ENCODE measurements around the gene RHCE.
"Not testable (repeated sequence)": the region's sequence is repeated elsewhere in the genome, so short reads cannot be mapped to it uniquely, and the experiment has no call there.

Gene RHCE

DNA sequence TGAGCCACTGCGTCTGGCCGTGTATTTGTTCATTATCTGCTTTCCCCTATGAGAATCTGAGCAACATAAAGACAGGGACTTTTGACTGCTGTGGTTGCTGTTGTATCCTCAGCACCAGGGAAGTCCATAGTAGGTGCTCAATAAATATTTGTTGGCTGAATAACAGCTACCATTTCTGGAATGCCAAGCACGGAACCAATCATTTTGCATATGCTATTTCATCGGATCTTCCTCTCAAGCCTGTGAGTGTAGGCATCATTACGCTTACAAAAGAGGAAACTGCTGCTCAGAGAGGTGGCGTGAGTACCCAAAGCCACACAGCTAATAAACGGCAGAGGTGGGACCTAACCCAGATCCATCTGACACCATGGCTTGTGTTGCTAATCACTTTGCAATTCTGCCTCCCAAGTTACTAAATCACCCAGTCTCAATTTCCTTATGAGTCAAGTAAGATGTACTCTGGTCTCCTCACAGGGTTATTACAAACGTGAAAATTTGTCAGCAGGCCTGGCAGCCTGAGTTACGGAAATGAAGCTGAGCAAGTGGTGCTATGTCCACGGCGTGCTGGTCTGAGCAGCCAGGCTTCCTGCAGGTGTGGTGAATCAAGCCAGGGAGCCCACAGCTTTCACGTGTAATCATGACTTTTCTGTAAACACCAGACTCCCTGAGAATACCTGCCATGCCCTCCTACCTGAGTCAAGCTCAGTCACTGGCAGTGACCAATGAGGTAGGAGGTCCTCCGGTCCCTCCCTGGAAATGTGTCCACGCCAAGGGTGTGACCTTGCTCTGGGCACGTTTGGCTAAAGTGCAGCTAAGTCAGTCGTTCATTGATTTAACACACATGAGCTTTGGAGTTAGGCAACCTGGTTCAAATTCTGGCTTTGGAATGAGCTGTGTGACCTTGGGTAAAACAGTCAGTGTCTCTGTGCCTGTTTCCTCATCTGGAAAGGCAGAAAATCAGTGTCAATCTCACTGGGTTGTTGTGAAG lies 4.8 kb upstream of the RHCE start:
- DNase-seq (ENCODE audit: low read depth, low spot score), result no peak

DNA sequence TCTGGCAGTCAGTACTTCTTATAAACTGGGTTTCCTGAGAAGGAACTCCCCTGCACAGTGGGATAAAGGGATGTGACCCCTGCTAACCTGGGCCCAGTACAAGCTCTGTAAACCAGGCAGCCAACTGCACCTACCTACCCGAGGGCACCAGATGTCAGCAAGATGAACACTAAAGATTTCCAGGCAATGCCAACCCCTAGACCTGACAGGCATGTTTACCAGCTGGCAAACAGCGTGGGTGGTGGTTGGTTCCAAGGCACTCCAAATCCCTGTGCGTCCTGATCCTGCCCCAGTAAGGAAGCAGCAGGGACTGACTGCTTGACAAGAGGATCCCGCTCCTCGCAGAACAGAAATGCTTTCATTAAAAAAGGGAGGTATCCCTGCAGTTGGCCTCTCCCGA lies 2.6 kb upstream of the RHCE start:
- not testable (repeated sequence) for H3K9ac ChIP-seq (ENCODE audit: insufficient read length, low read depth); H3K9me3 ChIP-seq (ENCODE audit: insufficient read depth, low read length); H3K4me3 ChIP-seq (ENCODE audit: insufficient read length, low read depth); H3K36me3 ChIP-seq (ENCODE audit: insufficient read depth, insufficient read length, low read length); H3K27me3 ChIP-seq (ENCODE audit: insufficient read depth, insufficient read length); DNase-seq (ENCODE audit: low read depth, low spot score); H3K4me1 ChIP-seq (ENCODE audit: insufficient read depth, insufficient read length)

More for the DNA sequence above, 4.8 kb upstream of the RHCE start:
- Histone ChIP-seq H3K27me3 (ENCODE audit: insufficient read depth, insufficient read length) (peaks cover 11% of the 10 kb centered on the region), H3K9ac (ENCODE audit: insufficient read length, low read depth) (no peak overlapping the region), H3K9me3 (ENCODE audit: insufficient read depth, low read length) (no peaks in the 10 kb centered on the region), H3K4me1 (ENCODE audit: insufficient read depth, insufficient read length) (no peaks in the 10 kb centered on the region), H3K36me3 (ENCODE audit: insufficient read depth, insufficient read length, low read length) (no peaks in the 10 kb centered on the region), H3K4me3 (ENCODE audit: insufficient read length, low read depth) (no peak overlapping the region)
- TF ChIP-seq ZNF274 (IDR thresholded peaks at IDR 0.05; ENCODE audit: low read depth, low read length) (no peak), YY1 (IDR thresholded peaks at IDR 0.05; ENCODE audit: insufficient read depth, insufficient read length) (no peak)

DNA sequence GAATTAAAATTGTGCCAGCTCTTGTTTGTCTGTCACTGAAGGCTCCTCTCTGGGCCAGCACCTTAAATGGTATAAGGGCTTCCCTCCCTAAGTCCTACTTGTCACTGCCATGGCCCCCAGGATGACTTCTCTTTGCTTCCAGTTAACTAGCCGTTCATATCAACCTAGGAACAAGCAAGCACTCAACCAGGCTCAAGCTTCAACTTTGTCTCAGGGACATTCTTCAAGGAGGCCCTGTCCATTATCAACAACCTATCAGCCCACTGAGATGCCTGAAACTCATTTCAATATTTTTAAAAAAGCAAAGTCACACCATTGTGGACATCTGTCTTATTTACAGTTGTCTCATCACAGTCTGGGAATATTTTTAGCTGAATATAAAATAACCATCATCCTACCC lies 1.3 kb downstream of the RHCE start:
- not testable (repeated sequence) for H3K36me3 ChIP-seq (ENCODE audit: insufficient read depth, insufficient read length, low read length); DNase-seq (ENCODE audit: low read depth, low spot score); H3K9ac ChIP-seq (ENCODE audit: insufficient read length, low read depth); H3K4me3 ChIP-seq (ENCODE audit: insufficient read length, low read depth); H3K27me3 ChIP-seq (ENCODE audit: insufficient read depth, insufficient read length); H3K9me3 ChIP-seq (ENCODE audit: insufficient read depth, low read length); H3K4me1 ChIP-seq (ENCODE audit: insufficient read depth, insufficient read length)

DNA sequence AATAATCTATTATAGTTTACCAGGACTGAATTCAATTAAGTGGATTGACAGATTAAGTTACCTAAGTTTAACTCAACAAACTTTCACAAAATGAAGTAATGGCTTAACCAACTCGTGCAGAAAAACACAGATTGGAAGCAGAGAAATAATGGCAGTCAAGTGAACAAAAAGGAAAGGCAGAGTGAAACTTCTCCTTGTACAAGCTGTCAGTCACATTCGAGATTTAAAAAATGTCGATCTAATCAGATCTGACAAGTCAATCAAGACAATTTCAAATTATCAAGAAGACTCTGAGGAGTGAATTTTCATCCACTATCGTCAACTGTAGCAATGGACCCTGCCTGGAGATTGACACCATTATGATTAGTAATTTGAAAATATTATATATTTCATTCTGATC lies 3.3 kb downstream of the RHCE start:
- DNase-seq (ENCODE audit: low read depth, low spot score); H3K36me3 ChIP-seq (ENCODE audit: insufficient read depth, insufficient read length, low read length): not testable (repeated sequence)

DNA sequence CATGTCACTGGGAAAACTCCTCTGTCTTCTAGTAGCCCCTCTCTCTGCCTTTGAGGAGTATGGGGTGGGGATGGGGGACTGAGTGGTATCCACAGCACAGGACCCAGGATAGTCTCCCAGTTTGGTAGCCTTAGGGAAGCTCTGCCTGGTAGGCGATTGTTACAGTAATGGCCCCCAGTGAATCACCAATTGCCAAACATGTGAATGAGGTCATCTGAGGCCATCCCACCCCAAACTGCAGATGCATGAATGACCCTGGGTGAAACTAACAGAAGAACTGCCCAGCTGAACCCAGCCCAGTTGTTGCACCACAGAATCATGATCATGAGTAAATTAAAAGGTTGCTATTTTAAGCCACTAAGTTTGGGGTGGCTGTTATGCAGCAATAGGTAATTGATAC lies 6.0 kb downstream of the RHCE start:
- H3K4me3 ChIP-seq (ENCODE audit: insufficient read length, low read depth); DNase-seq (ENCODE audit: low read depth, low spot score); H3K4me1 ChIP-seq (ENCODE audit: insufficient read depth, insufficient read length); H3K9ac ChIP-seq (ENCODE audit: insufficient read length, low read depth); H3K36me3 ChIP-seq (ENCODE audit: insufficient read depth, insufficient read length, low read length); H3K9me3 ChIP-seq (ENCODE audit: insufficient read depth, low read length); H3K27me3 ChIP-seq (ENCODE audit: insufficient read depth, insufficient read length): not testable (repeated sequence)

More for the DNA sequence above, 3.3 kb downstream of the RHCE start:
- not testable (repeated sequence) for H3K27me3 ChIP-seq (ENCODE audit: insufficient read depth, insufficient read length); H3K4me1 ChIP-seq (ENCODE audit: insufficient read depth, insufficient read length); H3K4me3 ChIP-seq (ENCODE audit: insufficient read length, low read depth); H3K9me3 ChIP-seq (ENCODE audit: insufficient read depth, low read length); H3K9ac ChIP-seq (ENCODE audit: insufficient read length, low read depth)

DNA sequence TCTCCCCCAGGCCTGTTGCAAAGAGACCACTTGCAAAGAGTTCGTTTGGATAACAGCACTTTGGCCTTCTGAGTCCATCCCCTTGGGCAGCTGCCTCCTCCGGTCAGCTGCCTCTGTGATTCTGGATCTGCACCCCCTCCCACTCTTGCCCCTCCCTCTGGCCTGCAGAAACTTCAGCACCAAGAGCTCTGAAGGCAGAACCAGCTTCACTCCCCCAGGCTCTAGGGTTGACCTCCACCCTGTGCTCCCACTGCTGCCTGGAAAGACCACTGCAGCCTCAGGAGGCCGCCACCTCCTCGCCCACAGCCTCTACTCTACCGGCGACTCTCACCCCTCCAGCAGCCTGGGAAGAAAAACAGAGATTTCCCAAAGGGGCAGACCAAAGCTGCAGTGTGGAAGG lies 6.5 kb downstream of the RHCE start:
- not testable (repeated sequence) for H3K9ac ChIP-seq (ENCODE audit: insufficient read length, low read depth); H3K4me3 ChIP-seq (ENCODE audit: insufficient read length, low read depth); H3K27me3 ChIP-seq (ENCODE audit: insufficient read depth, insufficient read length); H3K4me1 ChIP-seq (ENCODE audit: insufficient read depth, insufficient read length); H3K36me3 ChIP-seq (ENCODE audit: insufficient read depth, insufficient read length, low read length); DNase-seq (ENCODE audit: low read depth, low spot score); H3K9me3 ChIP-seq (ENCODE audit: insufficient read depth, low read length)

DNA sequence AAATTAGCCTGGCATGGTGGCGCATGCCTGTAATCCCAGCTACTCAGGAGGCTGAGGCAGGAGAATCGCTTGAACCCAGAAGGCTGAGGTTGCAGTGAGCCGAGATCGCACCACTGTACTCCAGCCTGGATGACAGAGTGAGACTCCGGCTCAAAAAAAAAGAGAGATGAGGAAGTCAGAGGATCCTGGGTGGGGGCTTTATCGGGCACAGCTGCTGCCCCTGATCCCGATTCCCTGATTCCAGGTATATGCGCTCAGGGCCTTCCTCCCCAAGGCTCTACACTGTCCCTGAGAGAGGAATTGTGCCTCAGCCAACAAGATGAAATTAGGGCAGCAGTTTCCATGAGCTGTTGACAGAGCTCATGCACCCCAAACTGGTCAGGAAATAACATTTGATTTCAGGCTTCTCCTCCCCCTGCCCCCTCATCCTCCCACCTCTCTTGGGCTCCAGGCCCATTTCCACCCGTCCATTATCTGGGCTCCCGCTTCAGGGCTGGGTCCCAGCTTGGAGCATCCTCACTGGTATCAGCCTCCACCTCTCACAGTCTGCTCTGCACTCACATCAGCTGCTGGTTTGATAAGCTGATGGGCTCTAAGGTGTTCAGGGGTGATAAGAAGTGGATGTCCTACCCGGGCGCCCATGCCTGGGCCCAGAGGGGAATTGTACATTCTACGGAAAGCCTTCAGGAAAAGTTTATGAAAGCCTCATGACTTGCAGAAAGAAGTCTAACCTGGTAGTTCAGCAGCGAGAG lies 7.6 kb downstream of the RHCE start:
- not testable (repeated sequence) for DNase-seq (ENCODE audit: low read depth, low spot score); H3K4me1 ChIP-seq (ENCODE audit: insufficient read depth, insufficient read length); H3K27me3 ChIP-seq (ENCODE audit: insufficient read depth, insufficient read length); H3K9ac ChIP-seq (ENCODE audit: insufficient read length, low read depth); H3K9me3 ChIP-seq (ENCODE audit: insufficient read depth, low read length); H3K4me3 ChIP-seq (ENCODE audit: insufficient read length, low read depth); H3K36me3 ChIP-seq (ENCODE audit: insufficient read depth, insufficient read length, low read length)

DNA sequence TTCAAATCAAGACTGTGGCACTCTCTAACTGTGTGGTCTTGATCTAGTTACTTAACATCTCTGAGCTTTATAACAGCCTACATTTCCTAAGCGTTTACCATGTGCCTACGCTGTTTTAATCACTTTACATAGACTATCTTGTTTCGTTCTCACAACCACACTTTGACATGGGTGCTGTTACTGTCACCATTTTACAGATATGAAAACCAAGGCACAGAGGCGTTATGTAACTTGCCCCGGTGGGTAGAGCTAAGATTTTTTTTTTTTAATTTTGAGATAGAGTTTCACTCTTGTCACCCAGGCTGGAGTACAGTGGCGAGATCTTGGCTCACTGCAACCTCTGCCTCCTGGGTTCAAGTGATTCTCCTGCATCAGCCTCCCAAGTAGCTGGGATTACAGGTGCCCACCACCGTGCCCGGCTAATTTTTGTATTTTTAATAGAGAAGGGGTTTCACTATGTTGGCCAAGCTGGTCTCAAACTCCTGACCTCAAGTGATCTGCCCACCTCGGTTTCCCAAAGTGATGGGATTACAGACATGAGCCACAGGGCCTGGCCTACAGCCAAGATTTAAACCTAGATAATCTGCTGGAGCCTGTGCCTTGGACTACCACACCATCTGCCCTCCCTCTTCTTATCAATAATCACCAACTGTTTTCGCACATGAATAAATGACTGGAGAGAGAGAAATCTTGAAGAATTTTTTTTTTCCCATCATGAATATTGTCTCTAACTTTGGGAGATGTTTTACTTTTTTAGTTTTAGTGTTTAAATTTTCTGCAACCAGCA lies 10.8 kb downstream of the RHCE start:
- H3K4me3 ChIP-seq (ENCODE audit: insufficient read length, low read depth); H3K4me1 ChIP-seq (ENCODE audit: insufficient read depth, insufficient read length); DNase-seq (ENCODE audit: low read depth, low spot score); H3K9me3 ChIP-seq (ENCODE audit: insufficient read depth, low read length); H3K9ac ChIP-seq (ENCODE audit: insufficient read length, low read depth); H3K27me3 ChIP-seq (ENCODE audit: insufficient read depth, insufficient read length); H3K36me3 ChIP-seq (ENCODE audit: insufficient read depth, insufficient read length, low read length): not testable (repeated sequence)

DNA sequence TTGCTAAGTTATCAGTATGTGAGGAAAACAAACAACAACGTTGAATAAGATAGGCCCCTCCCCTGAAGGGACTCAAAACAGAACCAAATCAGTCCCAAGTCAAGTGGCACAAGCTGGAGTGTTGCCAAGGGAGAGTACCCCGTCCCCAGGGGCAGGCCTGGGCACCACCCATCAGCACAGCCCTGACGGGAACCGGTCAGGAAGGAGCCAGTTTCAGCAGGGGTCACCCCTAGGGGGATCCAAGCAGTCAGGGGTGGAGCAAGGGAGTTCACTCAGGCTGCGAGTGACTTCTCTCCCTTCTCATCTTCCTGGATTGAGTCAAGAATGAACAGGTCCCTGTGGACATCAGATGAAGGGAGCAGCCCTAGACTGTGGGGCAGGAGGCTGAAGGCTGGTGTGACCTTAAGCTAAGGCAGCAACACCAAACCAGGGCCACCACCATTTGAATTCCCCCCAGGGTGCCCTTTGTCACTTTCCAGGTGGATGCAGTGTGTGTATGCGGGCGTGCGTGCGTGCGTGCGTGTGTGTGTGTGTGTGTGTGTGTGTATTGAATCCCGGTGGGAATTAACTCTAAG lies 14.8 kb downstream of the RHCE start:
- not testable (repeated sequence) for H3K9ac ChIP-seq (ENCODE audit: insufficient read length, low read depth); DNase-seq (ENCODE audit: low read depth, low spot score); H3K4me3 ChIP-seq (ENCODE audit: insufficient read length, low read depth); H3K36me3 ChIP-seq (ENCODE audit: insufficient read depth, insufficient read length, low read length); H3K9me3 ChIP-seq (ENCODE audit: insufficient read depth, low read length); H3K4me1 ChIP-seq (ENCODE audit: insufficient read depth, insufficient read length); H3K27me3 ChIP-seq (ENCODE audit: insufficient read depth, insufficient read length)

DNA sequence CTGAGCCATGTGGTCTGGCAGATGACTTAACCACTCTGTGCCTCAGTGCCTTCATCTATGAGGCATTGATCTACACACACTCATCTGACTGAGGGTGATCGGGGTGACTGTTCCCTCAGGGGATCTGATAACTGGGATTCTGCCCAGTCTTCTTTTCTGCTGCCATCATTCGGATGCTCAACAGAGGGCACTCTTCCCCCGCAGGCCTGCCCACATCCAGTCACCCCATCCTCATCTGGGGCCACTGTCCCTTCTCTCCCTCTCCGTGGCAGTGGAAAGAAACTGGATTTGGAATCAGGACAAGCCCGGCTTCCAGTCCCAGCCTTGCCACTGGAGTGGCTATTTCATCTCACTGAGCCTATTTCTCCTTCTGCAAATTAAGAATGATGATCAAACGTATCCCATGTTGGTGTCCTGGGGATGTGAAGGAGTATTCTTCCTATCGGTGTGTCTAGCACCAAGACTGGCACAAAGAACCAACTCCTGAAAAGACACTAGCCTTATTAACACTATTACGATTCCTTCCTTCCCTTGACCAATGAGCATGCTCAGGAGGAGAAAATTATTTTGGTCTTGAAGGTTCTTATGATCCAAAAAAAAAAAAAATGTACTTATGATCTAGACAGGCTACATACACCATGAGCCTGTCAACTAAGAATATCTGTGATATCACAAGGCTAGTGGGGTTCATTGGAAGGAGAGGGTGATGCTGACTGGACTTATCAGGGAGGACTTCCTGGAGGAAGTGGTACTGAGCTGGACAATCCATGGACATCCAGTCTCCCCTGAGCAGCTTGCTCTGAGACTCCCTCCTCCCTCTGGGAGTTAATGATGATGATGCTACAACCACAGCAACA lies 17.4 kb downstream of the RHCE start:
- not testable (repeated sequence) for H3K4me1 ChIP-seq (ENCODE audit: insufficient read depth, insufficient read length); H3K36me3 ChIP-seq (ENCODE audit: insufficient read depth, insufficient read length, low read length); H3K4me3 ChIP-seq (ENCODE audit: insufficient read length, low read depth); H3K27me3 ChIP-seq (ENCODE audit: insufficient read depth, insufficient read length); H3K9ac ChIP-seq (ENCODE audit: insufficient read length, low read depth); DNase-seq (ENCODE audit: low read depth, low spot score); H3K9me3 ChIP-seq (ENCODE audit: insufficient read depth, low read length)
